ENCODE results near the gene RHO. TPM values are rescaled to one million over a fixed set of nuclear protein-coding genes. Genes with fewer than 3 reads are reported as not detected.

RHO gene
- polyA plus RNA-seq, 1 of the 3 experiments (the other 2 are of a cell fraction) = not detected

DNA sequence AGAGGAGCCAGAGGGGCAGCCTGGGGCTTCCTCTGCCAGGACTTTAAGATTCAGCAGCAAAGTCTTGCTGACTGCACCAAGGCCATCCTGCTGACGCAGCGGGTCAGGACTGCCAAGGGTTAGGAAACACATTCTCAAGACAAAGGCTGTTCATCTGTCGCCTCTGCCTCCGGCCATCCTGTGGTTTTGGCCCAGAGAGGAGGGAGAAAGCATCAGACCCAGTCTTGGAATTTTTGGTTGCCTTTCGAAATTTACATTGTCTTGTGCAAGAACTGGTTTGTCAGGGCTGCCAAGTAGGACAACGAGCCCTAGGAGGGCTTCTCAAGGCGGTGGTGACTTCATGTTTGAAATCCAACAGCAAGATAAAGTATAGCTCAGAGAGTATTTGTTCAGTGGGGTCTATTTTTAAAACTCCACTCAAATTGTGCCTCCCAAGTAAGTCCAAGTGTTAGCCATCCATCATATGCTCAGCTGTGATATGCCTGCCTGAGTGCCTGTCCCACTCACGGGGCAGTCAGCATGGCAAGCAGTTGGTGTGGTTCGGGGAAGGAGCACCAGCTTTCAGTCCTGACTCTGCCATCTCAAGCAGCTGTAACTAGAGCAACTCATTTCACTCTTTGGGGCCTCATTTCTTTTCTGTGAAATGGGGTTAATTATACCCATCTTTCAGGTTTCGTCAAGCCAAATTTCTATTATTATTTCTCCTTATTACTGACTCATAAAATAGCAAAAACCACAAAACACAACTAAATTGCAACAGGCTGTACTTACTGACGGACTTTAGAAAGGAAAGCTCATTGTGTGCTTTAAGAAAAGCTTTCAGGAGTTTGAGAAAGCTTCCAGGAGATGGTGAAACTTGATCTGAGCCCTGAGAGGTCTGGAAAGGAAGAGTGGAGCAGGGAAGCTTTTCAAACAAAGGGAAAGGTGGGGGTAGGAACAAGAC, 42.4 kb upstream of the RHO start:
- TF ChIP-seq NFIC (IDR thresholded peaks at IDR 0.05; ENCODE audit: borderline replicate concordance) (no peak), GATA2 (CRISPR knock-in tag; IDR thresholded peaks at IDR 0.05) (no peak), SMC3 (IDR thresholded peaks at IDR 0.05; ENCODE audit: low read depth, low read length) (no peak), RCOR1 (IDR thresholded peaks at IDR 0.05; ENCODE audit: low read length) (no peak), ELF1 (IDR thresholded peaks at IDR 0.05) (no peak), YY1 (IDR thresholded peaks at IDR 0.05; ENCODE audit: low read depth) (no peak)
- TF ChIP-seq, protein P1, sequence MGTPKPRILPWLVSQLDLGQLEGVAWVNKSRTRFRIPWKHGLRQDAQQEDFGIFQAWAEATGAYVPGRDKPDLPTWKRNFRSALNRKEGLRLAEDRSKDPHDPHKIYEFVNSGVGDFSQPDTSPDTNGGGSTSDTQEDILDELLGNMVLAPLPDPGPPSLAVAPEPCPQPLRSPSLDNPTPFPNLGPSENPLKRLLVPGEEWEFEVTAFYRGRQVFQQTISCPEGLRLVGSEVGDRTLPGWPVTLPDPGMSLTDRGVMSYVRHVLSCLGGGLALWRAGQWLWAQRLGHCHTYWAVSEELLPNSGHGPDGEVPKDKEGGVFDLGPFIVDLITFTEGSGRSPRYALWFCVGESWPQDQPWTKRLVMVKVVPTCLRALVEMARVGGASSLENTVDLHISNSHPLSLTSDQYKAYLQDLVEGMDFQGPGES (IDR thresholded peaks at IDR 0.05; ENCODE audit: low read depth, low read length) = no peak
- Histone ChIP-seq H3F3A (replicated peaks; ENCODE audit: insufficient read depth) (peaks cover 1% of the 10 kb centered on the region), H3K79me2 (ENCODE audit: insufficient read depth) (no peaks in the 10 kb centered on the region), H2AFZ (ENCODE audit: low read depth) (no peak overlapping the region), H3K36me3 (replicated peaks in 1 of 2; ENCODE audit: control insufficient read depth in 1 of 2, insufficient read depth in 2 of 2, low read length in 1 of 2) (peaks cover 5 to 18% of the 10 kb centered on the region in 2 experiments), H3K4me2 (no peak overlapping the region), H3K9me2 (no peaks in the 10 kb centered on the region), H3K9me3 (no peaks in the 10 kb centered on the region), H4K20me1 (ENCODE audit: insufficient read depth) (no peaks in the 10 kb centered on the region), H3K27me3 (ENCODE audit: insufficient read depth) (no peaks in the 10 kb centered on the region), H3K4me1 (ENCODE audit: control insufficient read depth in 1 of 2, insufficient read depth in 2 of 2, low read depth in 1 of 2, low read length in 1 of 2) (peaks cover 0 to 10% of the 10 kb centered on the region in 2 experiments; a peak in 2 of 4 replicates), H3K9ac (no peak overlapping the region), H3K27ac (ENCODE audit: low read depth in 2 of 2, low read length in 1 of 2) (peak overlapping the region in 1 of 2 experiments; percentile 20; a peak in 1 of 4 replicates), H3K4me3 (ENCODE audit: low read depth in 2 of 2, low read length in 1 of 2) (no peak overlapping the region)
- WGBS (ENCODE audit: low lambda C conversion rate) = 86% methylated on average over 10 of the region's 11 CpGs
- no peak for DNase-seq
- CTCF ChIA-PET = interaction anchor here (0.7 to 1.8 kb wide), 5 partner anchors 123 to 344 kb away, joined by 3 to 6 read pairs (median 4); no protein-coding TSS in a partner anchor
- POLR2A ChIA-PET = no interaction called here

DNA sequence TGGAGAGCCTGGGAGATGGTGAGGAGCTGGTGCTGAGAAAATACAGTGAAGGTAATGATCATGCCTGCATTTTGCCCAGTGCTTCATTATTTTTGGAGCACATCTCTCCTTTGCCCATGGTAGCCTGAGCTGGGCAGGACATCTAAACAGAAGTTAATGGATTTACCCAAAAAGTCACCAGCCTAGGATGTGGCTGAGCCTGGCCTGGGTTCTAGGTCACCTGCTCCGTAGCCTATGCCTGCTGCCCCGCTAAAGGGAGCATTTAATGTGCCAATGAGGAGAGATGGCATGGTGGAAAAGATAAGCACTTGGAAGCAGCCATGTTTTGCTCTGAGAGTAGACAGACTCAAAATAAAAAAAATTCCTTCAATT, 41.8 kb upstream of the RHO start:
- Histone ChIP-seq H3K4me3 (ENCODE audit: low read depth in 2 of 2, low read length in 1 of 2) (no peak overlapping the region), H3K9me2 (no peaks in the 10 kb centered on the region), H3K4me2 (no peak overlapping the region), H2AFZ (ENCODE audit: low read depth) (no peak overlapping the region), H3K9me3 (no peaks in the 10 kb centered on the region), H3F3A (replicated peaks; ENCODE audit: insufficient read depth) (no peaks in the 10 kb centered on the region), H4K20me1 (ENCODE audit: insufficient read depth) (no peaks in the 10 kb centered on the region), H3K36me3 (replicated peaks in 1 of 2; ENCODE audit: control insufficient read depth in 1 of 2, insufficient read depth in 2 of 2, low read length in 1 of 2) (peaks cover 5 to 19% of the 10 kb centered on the region in 2 experiments), H3K9ac (no peak overlapping the region), H3K27me3 (ENCODE audit: insufficient read depth) (no peaks in the 10 kb centered on the region), H3K27ac (ENCODE audit: low read depth in 2 of 2, low read length in 1 of 2) (peak overlapping the region in 1 of 2 experiments; percentile 20; a peak in 1 of 4 replicates), H3K4me1 (ENCODE audit: control insufficient read depth in 1 of 2, insufficient read depth in 2 of 2, low read depth in 1 of 2, low read length in 1 of 2) (peaks cover 0 to 5% of the 10 kb centered on the region in 2 experiments; a peak in 1 of 4 replicates), H3K79me2 (ENCODE audit: insufficient read depth) (no peaks in the 10 kb centered on the region)
- ChIA-PET CTCF (interaction anchor here (0.7 to 1.8 kb wide), 4 partner anchors 123 to 343 kb away, joined by 3 to 6 read pairs (median 4); no protein-coding TSS in a partner anchor), POLR2A (no interaction called here)
- no peak for DNase-seq
- WGBS (ENCODE audit: low lambda C conversion rate) = 100% methylated on average over 2 of the region's 2 CpGs
- TF ChIP-seq RCOR1 (IDR thresholded peaks at IDR 0.05; ENCODE audit: low read length) (no peak), FOSL2 (IDR thresholded peaks at IDR 0.05; ENCODE audit: borderline replicate concordance, low read depth) (no peak), EZH2phosphoT487 (IDR thresholded peaks at IDR 0.05; ENCODE audit: borderline replicate concordance, low read depth) (no peak), GABPA (IDR thresholded peaks at IDR 0.05; ENCODE audit: low read depth) (no peak), YY1 (IDR thresholded peaks at IDR 0.05; ENCODE audit: low read depth) (no peak), POLR2AphosphoS5 (IDR thresholded peaks at IDR 0.05; ENCODE audit: low read depth, low read length) (no peak), MXI1 (IDR thresholded peaks at IDR 0.05; ENCODE audit: low read depth, low read length) (no peak), FOXM1 (IDR thresholded peaks at IDR 0.05; ENCODE audit: low read depth) (no peak)
- TF ChIP-seq, protein P2, sequence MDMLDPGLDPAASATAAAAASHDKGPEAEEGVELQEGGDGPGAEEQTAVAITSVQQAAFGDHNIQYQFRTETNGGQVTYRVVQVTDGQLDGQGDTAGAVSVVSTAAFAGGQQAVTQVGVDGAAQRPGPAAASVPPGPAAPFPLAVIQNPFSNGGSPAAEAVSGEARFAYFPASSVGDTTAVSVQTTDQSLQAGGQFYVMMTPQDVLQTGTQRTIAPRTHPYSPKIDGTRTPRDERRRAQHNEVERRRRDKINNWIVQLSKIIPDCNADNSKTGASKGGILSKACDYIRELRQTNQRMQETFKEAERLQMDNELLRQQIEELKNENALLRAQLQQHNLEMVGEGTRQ (IDR thresholded peaks at IDR 0.05; ENCODE audit: borderline replicate concordance, low read depth, low read length) = no peak
